GOT3 (cell line): ENCODE results near the gene SLC25A21.
A peak's percentile ranks its signal among the peaks of the same experiment; 100 is the strongest.
"Not testable (repeated sequence)": the region's sequence is repeated elsewhere in the genome, so short reads cannot be mapped to it uniquely, and the experiment has no call there.

Source experiments
- DNase-seq: peaks from one replicate; lab custom pipeline; 2025; ENCODE audit warnings: mixed read lengths; lab: John Stamatoyannopoulos, UW

Gene SLC25A21

DNA sequence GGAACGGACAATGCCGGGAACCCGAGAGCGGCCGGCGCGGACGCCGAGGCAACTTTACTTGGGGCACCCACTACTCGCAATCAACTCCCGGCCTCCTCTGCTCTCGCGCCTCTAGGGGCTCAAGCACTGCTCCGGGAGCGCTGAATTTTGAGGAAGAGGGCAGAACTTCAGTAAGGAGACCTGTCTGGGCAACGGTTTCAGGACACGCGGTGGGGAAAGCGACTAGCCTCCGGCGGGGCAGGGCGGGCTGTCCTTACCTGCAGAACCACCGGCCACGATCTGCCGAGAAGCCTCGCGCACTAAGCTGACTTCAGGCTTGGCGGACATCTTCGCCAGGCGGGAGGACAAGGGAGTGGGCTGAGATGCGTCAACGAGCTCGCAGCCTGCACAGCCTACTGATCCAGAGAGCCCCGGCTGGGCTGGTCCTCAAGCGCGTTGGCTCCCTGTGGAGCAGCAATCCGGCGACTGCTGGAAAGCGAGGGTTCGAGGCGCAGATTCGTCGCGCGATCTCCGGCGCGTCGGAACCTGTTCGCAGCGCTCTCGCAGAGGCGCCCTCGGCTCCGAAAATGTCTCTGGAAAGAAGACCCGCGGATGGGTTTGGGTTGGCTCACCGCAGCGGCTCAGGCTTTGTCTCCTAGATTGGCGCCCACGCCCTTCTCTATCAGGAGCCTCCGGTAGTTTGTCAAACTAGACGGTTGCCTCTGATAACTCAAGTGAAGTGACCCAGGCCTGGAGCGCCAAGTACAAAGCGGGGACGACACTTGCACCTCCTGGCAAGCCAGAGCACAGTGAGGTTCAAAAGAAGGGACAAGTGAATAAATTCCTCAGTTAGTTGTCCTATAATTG lies at the start of gene SLC25A21:
Gene SLC25A21 (minus strand): TSS at position 583 of the 846 bp plus-strand sequence.
- DNase-seq = peak; percentile 16

DNA sequence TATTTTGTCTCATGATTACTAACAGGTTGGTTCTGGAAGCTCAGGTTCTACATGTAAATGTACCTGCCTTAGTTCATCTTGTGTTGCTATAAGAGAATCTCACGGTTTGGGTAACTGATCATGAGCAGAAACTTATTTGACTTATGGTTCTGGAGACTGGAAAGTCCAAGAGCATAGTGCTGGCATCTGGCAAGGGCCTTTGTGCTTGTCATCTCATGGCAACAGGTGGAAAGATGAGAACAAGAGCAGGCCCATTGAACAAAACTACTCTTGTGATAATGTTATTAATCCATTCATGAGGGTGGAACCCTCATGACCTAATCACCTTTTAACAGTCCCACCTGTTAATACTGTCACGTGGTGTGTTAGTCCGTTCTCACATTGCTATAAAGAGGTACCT lies 48.7 kb upstream of the SLC25A21 start:
- DNase-seq = no peak

DNA sequence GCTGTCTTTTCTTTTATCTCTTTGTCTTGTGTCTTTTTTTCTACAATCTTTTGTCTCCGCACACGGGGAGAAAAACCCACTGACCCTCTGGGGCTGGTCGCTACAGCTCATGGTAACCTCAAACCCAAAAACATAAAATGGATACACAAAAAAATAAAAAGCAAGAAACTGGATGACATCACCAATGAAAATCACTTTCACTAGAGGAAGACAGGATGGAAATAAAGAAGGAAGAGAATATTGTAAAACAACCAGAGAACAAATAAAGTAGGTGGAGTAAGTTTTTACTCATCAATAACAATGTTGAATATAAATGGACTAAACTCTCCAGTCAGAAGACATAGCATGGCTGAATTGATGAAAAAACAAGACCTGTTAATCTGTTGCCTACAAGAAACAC lies 42.9 kb upstream of the SLC25A21 start:
- DNase-seq = no peak

DNA sequence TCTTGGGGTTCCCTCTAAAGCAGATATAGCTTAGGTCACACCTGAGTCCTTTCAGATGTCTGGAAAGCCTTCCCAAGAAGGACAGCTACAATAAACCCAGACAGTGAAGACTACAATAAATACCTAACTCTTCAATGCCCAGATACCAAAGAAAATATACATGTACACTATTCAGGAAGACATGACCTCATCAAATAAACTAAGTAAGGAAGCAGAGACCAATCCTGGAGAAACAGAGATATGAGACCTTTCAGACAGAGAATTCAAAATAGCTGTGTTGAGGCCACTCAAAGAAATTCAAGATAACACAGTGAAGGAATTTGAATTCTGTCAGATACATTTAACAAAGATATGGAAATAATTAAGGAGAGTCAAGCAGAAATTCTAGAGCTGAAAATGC lies 40.6 kb upstream of the SLC25A21 start:
- no peak for DNase-seq

DNA sequence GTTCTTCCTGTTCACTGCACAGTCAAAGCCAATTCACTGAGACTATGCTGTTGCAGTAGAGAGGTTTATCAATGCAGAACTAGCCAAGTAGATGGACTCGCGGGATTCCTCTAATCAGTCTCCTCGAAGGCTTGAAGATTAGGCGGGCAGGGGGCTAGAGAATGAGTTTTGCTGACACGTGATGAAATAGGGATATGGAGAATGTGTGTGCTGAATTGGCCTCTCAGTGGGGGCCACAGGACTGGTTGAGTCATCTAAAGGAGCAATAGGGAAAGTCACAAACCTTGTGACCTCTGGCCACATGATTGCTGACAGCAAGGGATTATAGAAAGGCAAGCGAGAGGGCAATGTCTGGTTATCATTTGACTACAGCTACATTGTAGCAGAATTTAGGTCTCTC lies 38.0 kb upstream of the SLC25A21 start:
- no peak for DNase-seq

DNA sequence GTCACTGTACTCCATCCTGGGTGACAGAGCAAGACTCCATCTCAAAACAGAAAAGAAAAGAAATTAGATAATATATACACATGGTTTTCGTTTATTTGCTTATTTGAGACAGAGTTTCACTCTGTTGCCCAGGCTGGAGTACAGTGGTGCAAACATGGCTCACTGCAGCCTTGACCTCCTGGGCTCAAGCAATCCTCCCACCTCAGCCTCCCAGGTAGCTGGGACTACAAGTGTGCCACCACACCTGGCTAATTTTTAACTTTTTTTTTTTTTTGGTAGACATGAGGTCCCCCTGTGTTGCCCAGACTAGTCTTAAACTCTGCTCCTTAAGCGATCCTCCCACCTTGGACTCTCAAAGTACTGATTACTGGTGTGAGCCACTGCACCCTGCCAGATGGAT lies 37.2 kb upstream of the SLC25A21 start:
- not testable (repeated sequence) for DNase-seq

DNA sequence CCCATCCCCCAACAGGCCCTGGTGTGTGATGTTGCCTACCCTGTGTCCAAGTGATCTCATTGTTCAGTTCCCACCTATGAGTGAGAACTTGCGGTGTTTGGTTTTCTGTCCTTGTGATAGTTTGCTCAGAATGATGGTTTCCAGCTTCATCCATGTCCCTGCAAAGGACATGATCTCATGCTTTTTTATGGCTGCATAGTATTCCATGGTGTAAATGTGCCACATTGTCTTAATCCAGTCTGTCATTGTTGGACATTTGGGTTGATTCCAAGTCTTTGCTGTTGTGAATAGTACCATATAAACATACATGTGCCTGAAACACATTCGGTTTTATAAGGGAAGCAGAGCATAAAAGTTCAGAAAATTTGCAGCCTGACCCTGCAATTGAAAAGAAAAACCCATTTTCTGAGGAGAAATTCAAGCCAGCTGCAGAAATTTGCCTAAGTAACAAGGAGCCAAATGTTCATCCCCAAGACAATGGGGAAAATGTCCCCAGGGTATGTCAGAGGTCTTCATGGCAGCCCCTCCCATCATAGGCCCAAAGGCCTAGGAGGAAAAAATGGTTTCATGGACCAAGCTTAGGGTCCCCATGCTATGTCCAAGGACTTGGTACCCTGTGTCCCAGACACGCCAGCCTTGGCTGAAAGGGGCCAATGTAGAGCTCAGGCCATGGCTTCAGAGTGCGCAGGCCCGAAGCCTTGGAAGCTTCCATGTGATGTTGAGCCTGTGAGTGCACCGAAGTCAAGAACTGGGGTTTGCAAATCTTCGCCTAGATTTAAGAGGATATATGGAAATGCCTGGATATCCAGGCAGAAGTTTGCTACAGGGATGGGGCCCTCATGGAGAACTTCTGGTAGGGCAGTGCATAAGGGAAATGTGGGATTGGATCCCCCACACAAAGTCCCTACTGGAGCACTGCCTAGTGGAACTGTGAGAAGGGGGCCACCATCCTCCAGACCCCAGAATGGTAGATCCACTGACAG lies 33.5 kb upstream of the SLC25A21 start:
- not testable (repeated sequence) for DNase-seq

DNA sequence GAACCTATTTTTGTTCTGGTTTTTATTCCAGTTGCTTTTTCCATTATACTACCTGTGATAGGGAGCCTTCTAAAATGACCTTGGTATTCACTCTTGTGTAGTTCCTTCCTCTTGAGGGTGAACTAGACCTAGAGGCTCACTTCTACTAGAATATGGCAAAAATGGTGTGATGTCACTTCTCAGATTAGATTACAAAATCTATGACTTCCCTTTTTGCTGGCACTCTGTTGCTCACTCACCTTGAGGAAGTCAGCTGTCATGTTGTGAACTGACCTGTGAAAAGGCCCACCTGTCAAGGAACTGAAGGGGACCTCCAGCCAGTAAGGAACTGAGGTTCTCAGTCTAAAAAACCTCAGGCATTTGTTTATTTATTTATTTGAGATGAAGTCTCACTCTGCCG lies 31.0 kb upstream of the SLC25A21 start:
- DNase-seq = no peak

DNA sequence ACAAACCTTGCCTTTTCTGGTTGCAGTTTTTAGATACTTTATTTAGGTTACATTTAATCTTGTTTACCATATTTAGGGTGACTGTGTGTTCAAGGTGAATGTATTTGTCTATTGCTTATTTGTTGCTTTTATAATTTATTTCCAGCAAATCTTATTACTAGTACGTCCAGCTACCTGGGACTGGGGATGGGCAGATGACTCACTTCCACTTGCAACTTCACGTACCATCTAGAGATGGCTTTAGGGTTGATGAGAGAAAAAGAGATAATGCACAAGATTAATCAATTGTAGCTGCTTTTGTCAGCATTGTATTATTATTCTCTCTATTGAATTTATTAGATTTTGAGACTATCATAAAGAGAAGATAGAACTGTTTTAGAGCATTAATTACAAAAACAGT lies 30.4 kb upstream of the SLC25A21 start:
- DNase-seq = no peak

DNA sequence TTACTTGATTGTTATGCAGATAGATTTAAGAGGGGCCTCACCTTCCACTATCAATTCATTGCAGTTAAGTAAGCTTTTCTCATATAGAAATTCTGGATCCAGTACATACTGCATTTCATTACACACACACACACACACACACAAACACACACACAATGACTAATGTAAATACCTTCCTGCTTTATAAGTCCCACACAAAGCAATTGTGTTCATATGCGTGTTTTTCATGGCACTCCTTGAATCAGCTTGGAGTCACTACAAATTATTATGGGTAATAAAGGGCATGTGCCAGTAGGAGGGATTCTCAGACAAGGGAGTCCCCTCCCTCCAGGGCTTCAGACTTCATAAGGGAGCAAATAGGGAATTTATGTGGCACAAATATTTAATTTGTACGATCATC lies 29.9 kb upstream of the SLC25A21 start:
- DNase-seq = no peak

DNA sequence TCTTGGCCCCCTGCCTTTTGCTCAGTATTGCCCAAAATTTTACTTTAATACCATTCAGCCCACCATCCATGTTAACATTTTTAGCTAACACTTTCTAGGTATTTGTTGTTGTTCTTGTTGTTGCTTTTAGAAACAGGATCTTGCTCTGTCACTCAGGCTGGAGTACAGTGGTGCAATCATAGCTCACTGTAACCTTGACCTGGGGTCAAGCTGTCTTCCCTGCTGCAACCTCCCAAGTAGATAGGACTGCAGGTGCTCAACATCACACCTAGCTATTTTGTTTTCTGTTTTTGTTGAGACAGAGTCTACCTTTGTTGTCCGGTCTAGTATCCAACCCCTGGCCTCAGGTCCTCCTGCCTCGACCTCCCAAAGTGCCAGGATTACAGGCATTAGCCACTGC lies 29.3 kb upstream of the SLC25A21 start:
- DNase-seq = no peak

DNA sequence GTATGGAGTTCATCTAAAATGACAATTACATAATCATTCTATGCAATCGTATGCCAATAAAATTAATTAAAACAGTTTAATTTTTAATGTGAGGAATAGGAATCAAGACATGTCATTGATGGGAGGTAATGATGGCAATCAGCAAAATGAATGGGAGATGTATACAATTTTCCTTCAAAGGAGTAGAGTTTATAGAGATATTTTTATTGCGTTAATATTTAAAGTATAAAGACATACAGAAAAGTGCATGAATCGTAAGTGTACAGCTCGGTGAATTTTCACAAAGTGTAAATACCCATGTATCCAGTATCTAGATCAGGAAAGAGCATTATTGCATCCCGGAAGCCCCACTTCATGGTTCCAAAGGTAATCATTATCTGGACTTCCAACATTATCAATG lies 26.5 kb upstream of the SLC25A21 start:
- no peak for DNase-seq

DNA sequence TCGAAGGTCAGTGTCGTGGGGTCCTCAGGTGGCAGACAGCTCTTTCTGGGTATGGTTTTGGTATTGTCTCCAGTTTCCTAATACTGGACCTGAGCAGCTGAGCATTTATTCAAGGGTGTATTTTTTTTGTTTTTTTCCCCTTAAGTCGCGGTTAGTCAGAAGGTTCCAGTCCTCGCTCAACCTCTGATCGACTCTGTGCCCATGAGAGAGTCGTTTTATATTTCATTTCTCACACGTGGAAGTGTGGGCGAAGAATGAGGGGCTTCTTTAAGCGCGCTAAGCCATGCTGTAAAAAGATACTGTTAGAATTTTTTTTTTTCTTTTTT lies 25.8 kb upstream of the SLC25A21 start:
- DNase-seq = no peak

DNA sequence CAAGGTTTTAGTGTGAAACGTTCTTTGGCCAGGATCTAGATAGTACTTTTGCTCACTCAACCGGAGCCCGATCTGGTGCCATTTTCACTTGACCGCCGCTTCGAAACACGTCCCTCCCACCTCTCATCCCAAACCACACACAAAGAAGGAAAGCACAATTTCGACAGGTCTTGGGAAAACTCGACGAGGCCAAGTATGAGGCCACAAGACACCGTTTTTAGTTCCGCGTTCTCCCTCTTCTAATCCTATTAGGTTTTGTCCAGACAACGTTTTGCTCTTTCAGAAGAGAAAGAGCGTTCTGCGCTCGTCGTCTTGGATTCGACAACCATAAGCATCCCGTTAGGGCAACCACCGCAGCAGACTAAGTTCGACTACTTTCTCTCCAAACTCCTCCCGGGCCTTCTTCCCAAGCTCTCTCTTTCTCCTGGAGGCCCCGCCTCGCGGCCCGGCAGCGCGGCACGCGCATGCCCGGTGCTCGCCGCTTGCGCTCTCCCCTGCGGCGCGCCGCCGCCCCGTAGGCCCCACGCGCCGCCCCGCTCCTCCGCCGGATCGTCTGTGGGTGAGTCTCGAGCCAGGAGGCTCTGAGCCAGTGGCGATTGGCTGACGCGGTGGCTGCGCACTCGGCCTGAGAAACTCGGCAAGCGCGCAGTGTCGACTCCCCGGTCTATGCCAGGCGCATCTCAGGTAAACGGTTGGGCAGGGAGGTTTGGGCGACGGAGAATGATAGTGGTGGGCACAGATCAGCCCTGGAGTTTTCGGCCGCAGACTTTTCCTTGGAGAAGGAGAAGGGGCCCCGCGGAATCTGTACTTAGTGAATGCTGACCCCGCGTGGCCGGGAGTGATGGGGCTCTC lies 25.2 kb upstream of the SLC25A21 start, which contains the start of gene MIPOL1:
Gene MIPOL1 (plus strand): TSS at position 517 of the 852 bp plus-strand sequence. CDS start 49,952 bp downstream, outside the sequence.
- peak; percentile 11 for DNase-seq

DNA sequence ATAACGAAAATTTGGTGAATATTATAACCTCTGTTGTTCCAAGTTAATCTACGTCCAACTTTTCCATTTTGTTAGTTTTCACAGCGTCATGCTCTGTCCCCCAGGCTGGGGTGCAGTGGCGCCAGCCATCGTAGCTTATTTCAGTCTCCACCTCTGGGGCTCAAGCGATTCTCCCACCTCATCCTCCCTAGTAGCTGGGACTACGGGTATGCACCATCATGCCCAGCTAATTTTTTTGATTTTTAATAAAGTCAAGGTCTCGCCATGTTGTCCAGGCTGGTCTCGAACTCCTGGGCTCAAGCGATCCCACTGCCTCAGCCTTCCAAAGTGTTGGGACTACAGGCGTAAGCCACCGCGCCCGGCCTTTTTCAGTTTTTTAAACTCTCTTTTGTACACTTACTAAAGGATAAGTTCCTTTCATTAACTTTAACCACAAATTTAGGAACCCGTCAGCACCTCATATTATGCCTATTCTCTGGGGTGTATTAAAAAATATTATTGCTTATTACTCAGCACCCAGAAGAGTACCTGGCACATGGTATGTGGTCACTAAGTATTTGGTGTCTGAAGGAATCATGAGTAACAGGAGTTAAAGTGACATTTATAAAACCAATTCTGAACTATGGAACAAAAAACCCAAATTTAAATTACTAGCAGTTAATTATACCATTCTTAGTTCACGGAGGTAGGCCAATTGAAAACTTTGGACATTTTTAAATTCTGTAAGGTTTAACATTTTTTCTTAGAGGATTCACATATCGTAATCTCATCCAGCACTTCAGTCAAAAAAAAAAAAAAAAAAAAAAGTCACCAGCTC lies 24.4 kb upstream of the SLC25A21 start:
- no peak for DNase-seq

DNA sequence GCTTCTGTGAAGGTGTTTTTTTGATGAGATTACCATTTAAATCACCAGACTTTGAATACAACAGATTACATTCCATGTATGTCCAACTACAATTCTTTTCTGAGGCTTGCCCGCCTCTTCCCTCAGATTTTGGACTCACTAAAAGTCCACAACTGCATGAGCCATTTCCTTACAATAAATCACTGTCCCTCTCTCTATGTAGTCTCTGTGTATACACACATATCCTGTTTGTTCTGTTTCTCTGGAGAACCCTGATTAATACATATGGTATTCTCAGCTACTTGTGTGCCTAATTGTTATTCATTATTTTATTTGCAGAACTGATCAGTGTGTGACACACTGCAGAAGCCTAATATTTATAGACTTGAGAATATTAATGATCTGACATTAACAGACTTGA lies 22.9 kb upstream of the SLC25A21 start:
- no peak for DNase-seq

DNA sequence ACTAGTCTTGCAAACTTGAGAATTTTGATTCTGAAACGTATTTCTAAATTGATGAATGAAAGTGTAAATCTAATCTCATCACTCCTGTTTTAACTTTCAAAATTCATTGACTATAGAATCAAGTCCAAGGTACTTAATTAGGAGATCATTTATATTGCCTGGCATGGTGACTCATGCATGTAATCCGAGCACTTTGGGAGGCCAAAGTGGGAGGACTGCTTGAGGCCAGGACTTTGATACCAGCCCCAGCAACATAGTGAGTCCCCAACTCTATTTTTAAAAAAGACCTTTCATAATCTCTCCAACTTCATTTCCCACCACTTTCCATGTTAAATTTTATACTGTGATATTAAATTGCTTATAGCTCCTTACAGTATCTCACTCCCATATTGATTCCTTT lies 22.3 kb upstream of the SLC25A21 start:
- DNase-seq = no peak

DNA sequence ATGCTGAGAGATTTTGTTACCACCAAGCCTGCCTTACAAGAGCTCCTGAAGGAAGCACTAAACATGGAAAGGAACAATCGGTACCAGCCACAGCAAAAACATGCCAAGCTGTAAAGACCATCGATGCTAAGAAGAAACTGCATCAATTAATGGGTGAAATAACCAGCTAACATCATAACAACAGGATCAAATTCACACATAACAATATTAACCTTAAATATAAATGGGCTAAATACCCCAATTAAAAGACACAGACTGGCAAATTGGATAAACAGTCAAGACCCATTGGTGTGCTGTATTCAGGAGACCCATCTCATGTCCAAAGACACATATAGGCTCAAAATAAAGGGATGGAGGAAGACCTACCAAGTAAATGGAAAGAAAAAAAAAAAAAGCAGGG lies 17.3 kb upstream of the SLC25A21 start:
- not testable (repeated sequence) for DNase-seq

DNA sequence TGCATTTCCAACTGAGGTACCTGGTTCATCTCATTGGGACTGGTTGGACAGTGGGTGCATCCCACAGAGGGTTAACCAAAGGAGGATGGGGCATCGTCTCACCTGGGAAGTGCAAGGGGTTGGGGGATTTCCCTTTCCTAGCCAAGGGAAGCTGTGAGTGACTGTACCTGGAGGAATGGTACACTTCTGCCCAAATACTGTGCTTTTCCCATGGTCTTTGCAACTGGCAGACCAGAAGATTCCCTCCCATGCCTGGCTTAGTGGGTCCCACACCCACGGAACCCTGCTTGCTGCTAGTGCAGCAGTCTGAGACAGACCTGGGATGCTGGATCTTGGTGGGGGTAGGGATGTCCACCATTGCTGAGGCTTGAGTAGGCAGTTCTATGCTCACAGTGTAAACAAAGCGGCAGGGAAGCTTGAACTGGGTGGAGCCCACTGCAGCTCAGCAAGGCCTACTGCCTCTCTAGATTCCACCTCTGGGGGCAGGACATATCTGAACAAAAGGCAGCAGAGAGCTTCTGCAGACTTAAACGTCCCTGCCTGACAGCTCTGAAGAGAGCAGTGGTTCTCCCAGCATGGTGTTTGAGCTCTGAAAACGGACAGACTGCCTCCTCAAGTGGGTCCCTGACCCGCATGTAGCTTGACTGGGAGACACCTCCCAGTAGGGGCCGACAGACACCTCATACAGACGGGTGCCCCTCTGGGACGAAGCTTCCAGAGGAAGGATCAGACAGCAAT lies 15.6 kb upstream of the SLC25A21 start:
- DNase-seq = not testable (repeated sequence)

DNA sequence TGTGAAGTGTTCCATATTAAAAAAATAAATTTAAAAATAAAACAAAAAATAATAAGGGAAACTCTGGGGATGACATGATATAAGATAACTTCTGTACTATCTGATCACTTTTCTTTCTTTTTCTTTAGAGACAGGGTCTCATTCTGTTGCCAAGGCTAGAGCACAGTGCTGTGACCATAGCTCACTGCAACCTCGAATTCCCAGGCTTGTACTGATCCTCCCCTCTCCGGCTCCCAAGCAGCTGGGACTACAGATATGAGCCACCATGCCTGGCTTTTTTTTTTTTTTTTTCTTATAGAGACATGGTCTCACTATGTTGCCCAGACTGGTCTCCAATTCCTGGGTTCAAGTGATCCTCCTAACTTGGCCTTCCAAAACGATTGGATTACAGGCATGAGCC lies 14.9 kb upstream of the SLC25A21 start:
- DNase-seq = no peak
